Lower leg skin (tissue), 4 donors: Measurements from ENCODE around the gene CHGA. TPM values are rescaled to one million over a fixed set of nuclear protein-coding genes. Genes with fewer than 3 reads are reported as not detected.
A peak's percentile ranks its signal among the peaks of the same experiment; 100 is the strongest.

Experiments used
- DNase-seq, 2 donors: peaks; one replicate each; pipeline ENCODE4 v3.0.0-alpha.2; 2019; ENCODE audit warnings: low spot score in 2 of 2
- H3K4me3 ChIP-seq: fragments of 200-600 bp; sonication (generic); 2 replicates; pipeline ENCODE4 v1.5.1; 2017; ENCODE audit warnings: mild to moderate bottlenecking, low read depth; ENCODE audit not compliant: poor library complexity, severe bottlenecking
- CTCF ChIP-seq, 3 donors: fragments of 450-650 bp; IDR thresholded peaks; one replicate each; pipeline ENCODE4 v1.5.1; 2016; ENCODE audit warnings: antibody characterized with exemption in 3 of 3, mild to moderate bottlenecking in 3 of 3, moderate library complexity in 2 of 3
- POLR2A ChIP-seq, 2 donors: fragments of 450-650 bp; IDR thresholded peaks; one replicate each; pipeline ENCODE4 v1.6.1; 2016 to 2017; ENCODE audit warnings: antibody characterized with exemption in 2 of 2, mild to moderate bottlenecking in 1 of 2, moderate library complexity in 1 of 2
- WGBS, 2 donors: methylation state at CpG; one replicate each; pipeline ENCODE4 v1.1.5; 2018; 5-methylcytosine and 5-hydroxymethylcytosine counted together
- intact Hi-C: fragments of 100-400 bp; cut with DNase I; formaldehyde crosslinking; loops from one replicate; pipeline ENCODE4 v1.15.0; 2023; ENCODE audit warnings: low total_unique reads
- total RNA-seq, 4 donors: library from RNA; depleted of rRNA; stranded (reverse); fragments of >200 nt; gene quantifications; one replicate each; pipeline ENCODE4 v1.1.0, GENCODE V29; 2016

Gene CHGA
- 1 to 10 TPM in 2 of 4 donors, under 1 TPM in 1, not detected in 1; 0.17 to 1.6 (median 1.5) TPM for total RNA-seq

- H3K4me3 ChIP-seq = no peak within 1 kb of the TSS
- DNase-seq = no peak
- WGBS, 2 donors = 12 to 13% methylated on average over 31 to 40 of the region's 86 CpGs
These were observed at the start of gene CHGA for GRCh38 chr14:92922883-92923743. CHGA (plus strand) TSS chr14:92923150; CDS start chr14:92923360, 210 bp downstream.

DNA sequence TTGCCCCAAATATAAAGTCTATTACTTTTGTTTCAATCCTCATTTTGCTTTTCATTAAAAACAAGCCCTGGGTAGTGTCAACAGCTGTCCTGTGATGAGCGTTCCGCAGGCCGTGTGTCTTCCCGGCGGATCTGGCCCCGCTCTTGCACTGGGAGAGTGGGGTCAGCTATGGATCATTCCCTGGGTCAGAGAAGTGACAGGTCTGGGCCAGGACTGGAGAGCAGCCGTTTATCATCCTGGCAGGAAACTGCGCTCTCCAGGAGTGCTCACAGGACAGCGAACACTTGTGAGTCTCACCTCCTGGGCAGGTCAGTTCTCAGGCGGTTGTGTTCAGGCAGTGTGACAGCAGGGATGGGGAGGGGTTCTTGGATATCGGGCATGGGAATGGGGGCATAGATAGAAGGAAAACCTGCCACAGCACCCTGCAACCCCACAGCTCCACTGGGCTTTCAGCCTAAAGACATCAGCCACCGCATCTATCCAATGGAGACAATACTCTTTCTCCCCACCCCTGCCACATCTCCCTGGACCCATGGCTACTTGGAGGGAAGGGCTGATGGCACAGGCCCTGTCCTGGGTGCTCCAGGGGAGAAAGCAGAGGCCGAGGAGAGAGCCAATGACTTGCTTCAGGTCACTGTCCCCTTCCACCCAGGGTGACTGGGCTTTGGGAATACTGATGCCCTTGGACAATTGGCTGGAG is 47.8 kb upstream of the CHGA start:
- WGBS, 2 donors = 21 to 42% methylated on average over 11 to 13 of the region's 13 CpGs
- TF ChIP-seq POLR2A (IDR thresholded peaks at IDR 0.05) (no peak), CTCF (IDR thresholded peaks at IDR 0.05) (no peak)
- DNase-seq = no peak
- H3K4me3 ChIP-seq = no peak overlapping the region
- intact Hi-C loops = no loop called here

More at GRCh38 chr14:92922883-92923743, at the start of gene CHGA:
- intact Hi-C loops = no loop called here
- TF ChIP-seq CTCF (IDR thresholded peaks at IDR 0.05) (no peak), POLR2A (IDR thresholded peaks at IDR 0.05) (no peak)

- no peak overlapping the region for H3K4me3 ChIP-seq
- intact Hi-C loops = no loop called here
- DNase-seq = peak in 1 of 2 donors; percentile 86
- no peak for TF ChIP-seq POLR2A (IDR thresholded peaks at IDR 0.05)
- TF ChIP-seq CTCF (IDR thresholded peaks at IDR 0.05) = no peak
- 34 to 42% methylated on average over 18 of the region's 18 CpGs for WGBS, 2 donors
These were observed 45.1 kb upstream of the CHGA start for GRCh38 chr14:92877757-92878431.

DNA sequence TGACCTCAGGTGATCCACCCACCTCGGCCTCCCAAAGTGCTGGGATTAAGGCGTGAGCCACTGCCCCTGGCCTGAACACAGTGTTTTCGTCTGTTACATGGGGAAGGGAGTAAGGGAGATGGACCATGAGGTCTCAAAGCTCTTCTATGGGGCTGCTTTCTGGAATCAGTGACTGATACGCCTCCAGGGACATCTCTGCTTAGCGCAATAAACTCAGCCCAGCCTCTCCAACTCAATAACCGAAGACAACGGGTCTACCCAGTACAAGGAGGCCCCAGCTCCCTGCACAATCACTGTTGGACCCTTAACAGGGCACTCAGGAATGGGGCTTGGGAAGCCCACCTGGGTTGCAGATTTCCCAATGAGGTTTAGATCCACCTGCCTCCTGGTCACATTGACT is 42.6 kb upstream of the CHGA start:
- H3K4me3 ChIP-seq = no peak overlapping the region
- TF ChIP-seq CTCF (IDR thresholded peaks at IDR 0.05) = no peak
- TF ChIP-seq POLR2A (IDR thresholded peaks at IDR 0.05) = no peak
- intact Hi-C loops = no loop called here
- WGBS, 2 donors = 58 to 76% methylated on average over 7 of the region's 7 CpGs
- no peak for DNase-seq

DNA sequence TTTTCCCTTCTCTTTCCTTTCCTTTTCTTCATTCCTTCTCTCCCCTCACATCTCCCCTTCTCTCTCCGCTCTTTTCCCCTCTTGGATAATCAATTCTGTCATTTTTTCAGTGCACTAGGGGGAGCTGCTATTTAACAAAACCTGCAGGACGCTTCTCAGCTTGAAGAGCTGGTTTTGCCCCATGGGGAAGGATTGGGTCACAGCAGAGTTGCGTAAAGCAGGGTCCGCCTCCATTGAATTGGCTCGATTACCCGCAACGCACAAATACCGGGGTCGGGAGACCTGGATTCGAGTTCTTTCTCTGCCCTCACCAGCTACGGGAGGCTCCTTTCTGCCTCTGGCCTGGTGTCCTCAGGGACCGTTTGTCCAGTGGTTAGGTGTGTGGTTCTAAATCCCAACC is 42.1 kb upstream of the CHGA start:
- DNase-seq = no peak
- 20 to 21% methylated on average over 12 of the region's 12 CpGs for WGBS, 2 donors

More for the DNA sequence above, 42.1 kb upstream of the CHGA start:
- TF ChIP-seq CTCF (IDR thresholded peaks at IDR 0.05) = no peak
- no peak for TF ChIP-seq POLR2A (IDR thresholded peaks at IDR 0.05)
- intact Hi-C loops = no loop called here
- H3K4me3 ChIP-seq = no peak overlapping the region
